HL-60 (cell line): ENCODE data around the gene RBM6.

Source experiments
- CTCF ChIP-seq: IDR thresholded peaks from one replicate; pipeline ENCODE4 v1.5.1; 2011; ENCODE audit warnings: low read length, control low read depth, inconsistent platforms; ENCODE audit not compliant: insufficient read depth
- GABPA ChIP-seq: IDR thresholded peaks from 2 replicates; pipeline ENCODE4 v1.6.1; 2012; ENCODE audit warnings: low read depth
- POLR2AphosphoS5 ChIP-seq: IDR thresholded peaks from 2 replicates; pipeline ENCODE4 v1.6.1; 2012; ENCODE audit warnings: low read depth
- TF ChIP-seq, protein P1 (sequence below): IDR thresholded peaks from 2 replicates; pipeline ENCODE4 v1.6.1; 2012; ENCODE audit warnings: low read depth; ENCODE audit not compliant: insufficient replicate concordance

DNA sequence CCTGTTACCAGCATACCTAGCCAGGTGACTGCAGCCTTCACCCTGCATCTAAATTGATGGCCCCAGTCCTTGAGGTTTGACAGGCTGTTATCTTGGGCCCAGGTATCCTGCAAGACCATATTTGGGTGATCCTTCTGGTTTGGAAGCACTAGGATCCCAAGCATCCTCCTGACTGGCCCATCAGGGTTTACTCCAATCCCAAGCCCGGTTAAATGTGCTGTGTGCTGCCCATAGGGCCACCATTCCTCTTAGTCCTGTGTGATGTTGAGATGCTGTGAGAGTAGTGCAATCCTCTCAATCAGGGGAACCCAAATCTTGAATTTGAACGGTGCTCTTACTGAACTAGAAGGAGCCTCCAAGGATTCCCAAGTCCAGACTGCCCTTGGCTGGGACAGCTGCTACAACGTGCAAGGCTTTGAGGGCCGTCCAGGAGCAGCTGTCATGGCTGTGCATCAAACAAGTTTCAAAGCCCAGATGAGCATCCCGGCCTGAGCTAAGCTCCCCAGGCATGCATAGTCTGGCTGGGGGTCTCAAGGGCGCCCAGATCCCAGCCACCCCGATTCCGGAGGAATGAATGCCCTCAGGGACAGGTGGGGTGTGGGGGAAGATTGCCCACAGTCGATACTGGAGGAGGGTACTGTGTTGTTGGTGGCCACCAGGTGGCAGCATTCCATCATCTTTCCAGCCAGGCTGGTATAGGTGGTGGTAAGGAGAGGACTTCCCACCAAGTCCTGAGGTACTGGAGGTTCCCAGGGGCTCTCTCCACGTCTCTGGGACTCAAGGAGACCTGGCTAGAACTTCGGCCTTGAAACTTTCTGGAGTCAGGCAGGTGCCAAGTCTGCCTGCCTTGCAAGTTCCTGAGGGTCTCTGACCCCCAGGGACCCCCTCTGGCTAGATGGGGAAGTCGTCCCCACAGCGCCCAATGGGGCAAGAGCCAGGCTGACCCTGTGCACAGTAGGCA is 181.4 kb downstream of the RBM6 start:
- TF ChIP-seq, protein P1, sequence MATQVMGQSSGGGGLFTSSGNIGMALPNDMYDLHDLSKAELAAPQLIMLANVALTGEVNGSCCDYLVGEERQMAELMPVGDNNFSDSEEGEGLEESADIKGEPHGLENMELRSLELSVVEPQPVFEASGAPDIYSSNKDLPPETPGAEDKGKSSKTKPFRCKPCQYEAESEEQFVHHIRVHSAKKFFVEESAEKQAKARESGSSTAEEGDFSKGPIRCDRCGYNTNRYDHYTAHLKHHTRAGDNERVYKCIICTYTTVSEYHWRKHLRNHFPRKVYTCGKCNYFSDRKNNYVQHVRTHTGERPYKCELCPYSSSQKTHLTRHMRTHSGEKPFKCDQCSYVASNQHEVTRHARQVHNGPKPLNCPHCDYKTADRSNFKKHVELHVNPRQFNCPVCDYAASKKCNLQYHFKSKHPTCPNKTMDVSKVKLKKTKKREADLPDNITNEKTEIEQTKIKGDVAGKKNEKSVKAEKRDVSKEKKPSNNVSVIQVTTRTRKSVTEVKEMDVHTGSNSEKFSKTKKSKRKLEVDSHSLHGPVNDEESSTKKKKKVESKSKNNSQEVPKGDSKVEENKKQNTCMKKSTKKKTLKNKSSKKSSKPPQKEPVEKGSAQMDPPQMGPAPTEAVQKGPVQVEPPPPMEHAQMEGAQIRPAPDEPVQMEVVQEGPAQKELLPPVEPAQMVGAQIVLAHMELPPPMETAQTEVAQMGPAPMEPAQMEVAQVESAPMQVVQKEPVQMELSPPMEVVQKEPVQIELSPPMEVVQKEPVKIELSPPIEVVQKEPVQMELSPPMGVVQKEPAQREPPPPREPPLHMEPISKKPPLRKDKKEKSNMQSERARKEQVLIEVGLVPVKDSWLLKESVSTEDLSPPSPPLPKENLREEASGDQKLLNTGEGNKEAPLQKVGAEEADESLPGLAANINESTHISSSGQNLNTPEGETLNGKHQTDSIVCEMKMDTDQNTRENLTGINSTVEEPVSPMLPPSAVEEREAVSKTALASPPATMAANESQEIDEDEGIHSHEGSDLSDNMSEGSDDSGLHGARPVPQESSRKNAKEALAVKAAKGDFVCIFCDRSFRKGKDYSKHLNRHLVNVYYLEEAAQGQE, result no peak
- TF ChIP-seq CTCF, result peak; percentile 52
- TF ChIP-seq POLR2AphosphoS5, result peak; percentile 22; the same call in 1 of the 2 replicates
- TF ChIP-seq GABPA, result no peak
